IPS DF 4.7 (cell line): ENCODE data around the gene ELK4.

Experiments
- DNase-seq: peaks from one replicate; pipeline ENCODE4 v3.0.0-alpha.2; 2013; ENCODE audit warnings: low spot score; ENCODE audit errors: extremely low read depth

Gene ELK4

DNA sequence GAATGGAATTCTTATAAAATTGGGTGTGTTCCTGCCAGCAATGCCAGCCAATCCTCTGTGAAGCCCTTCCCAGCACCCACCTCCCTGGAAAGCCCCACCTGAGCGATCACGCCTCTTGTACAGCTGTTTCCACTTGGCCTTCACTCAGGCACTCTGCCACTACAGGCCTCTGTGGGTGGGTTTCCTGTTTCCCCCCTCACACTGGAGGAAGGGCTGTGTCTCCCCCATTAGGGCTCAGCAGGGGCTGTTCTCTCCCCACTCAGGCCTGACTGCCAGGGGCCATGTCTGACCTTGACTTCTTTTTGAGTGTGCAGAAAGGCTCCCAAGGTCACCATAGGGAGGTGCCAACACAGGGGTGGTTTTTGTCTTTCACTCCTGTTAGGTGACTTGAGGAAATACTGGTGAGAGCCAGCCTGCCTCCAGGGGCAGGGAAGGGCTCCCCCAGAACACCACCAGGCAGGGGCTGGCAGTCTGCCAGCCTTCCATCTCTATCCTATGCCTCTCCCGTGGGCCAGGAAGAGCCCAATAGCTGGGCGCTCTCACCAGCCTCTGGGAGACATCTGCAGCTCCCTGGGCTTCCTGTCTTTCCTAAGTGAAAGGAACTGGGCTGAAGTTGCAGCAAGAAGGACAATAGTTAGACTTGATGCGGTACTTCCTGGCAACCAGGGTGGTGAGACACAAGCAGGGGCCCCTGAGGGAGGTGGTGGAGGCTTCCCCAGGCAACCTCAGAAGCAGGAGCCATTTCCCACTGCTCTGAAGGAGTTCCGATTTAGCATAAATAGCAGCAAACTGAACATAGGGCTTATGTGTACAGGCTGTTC is 49.1 kb downstream of the ELK4 start:
- no peak for DNase-seq

DNA sequence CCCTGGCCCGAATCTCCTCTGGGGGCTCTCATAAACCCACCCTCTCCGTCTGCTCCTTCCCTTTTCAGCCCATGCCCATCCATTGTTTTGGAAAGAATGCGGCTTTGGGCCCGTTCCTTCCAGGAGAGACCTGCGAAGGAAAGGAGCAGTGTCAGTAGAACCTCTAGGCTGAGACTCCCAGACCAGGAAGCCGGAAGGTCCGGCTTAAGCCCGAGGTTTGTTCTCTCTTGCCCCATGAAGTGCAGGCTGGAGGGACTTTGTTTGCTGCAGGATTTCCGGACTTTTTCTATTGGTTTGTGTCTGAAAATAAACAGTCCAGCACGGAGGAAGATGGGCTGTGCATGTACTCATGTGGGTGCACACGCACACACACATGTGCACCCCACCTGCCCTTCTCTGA is 49.8 kb downstream of the ELK4 start:
- no peak for DNase-seq

DNA sequence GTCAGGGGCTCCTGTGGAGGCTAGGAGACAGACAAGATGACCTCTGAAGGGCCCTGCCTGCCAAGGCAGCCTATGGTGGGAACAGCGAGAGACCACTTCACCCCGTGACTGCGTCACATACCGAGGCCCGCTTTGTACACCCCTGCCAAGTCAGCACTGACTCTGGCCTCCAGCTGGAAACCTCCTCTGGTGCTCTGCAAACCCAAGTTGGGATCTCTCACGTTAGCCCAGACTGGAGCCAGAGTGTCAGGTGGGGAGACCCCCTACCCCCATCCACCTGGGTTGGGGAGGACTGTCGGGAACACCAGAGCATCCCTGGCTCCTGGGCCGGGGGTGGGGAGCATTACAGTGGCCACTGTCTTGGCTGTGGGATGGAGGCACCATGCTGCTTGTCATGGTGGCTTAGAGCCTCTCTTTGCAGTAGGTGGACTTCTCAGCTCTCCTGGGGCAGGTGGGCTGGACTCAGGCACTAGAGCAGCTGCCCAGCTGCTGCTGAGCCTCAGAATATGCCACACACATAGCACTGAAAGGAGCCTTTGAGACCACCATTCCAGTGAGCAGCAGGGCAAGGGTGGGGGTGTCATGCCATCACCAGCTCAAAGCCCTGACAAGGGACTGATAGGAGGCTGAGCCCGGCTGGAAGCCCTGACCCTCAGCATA is 50.4 kb downstream of the ELK4 start:
- no peak for DNase-seq

- DNase-seq = no peak
Measured at GRCh38 chr1:205580923-205581180, 51.0 kb downstream of the ELK4 start.

DNA sequence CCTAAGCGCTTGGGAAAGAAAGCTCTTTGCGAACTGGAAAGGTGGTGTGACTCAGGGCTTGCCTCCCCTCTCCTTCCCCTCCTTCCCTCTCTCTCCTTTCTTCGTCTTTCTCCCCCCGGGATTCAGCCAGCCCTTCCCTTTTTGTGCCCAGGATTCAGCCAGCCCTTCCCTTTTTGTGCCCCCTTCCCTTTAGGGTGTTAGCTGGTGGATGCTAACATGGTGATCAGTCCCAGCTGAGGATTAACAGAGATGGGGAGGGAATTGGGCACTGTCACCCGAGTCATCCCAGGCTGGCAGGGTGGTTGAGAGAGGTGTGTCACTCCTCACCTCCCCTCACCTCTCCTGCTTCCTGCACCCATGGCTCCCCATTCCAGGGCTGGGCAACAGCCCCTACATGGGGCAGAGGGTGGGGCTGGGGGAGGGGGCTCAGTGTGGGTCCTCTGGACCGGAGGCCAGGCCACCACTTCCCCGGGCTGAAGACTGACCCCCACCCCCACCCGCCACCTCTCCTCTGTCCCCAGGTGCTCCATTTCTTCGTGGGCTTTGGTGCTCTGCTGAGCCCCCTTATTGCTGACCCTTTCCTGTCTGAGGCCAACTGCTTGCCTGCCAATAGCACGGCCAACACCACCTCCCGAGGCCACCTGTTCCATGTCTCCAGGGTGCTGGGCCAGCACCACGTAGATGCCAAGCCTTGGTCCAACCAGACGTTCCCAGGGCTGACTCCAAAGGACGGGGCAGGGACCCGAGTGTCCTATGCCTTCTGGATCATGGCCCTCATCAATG is 51.5 kb downstream of the ELK4 start:
- DNase-seq = no peak

DNA sequence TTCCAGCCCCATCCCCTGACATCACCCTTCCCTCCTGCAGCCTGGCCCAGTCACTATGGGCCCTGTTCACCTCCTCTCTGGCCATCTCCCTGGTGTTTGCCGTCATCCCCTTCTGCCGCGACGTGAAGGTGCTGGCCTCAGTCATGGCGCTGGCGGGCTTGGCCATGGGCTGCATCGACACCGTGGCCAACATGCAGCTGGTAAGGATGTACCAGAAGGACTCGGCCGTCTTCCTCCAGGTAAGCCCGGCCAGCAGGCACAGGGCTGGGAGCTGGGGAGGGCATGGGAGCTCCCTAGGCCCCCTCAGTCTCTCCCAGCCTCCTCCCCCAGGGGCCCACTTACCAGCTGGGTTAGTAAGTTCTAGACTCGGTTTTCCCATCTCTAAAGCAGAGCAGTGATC is 52.1 kb downstream of the ELK4 start:
- DNase-seq = no peak

GRCh38 chr1:205578780-205579571 is 52.8 kb downstream of the ELK4 start:
- DNase-seq = no peak

DNA sequence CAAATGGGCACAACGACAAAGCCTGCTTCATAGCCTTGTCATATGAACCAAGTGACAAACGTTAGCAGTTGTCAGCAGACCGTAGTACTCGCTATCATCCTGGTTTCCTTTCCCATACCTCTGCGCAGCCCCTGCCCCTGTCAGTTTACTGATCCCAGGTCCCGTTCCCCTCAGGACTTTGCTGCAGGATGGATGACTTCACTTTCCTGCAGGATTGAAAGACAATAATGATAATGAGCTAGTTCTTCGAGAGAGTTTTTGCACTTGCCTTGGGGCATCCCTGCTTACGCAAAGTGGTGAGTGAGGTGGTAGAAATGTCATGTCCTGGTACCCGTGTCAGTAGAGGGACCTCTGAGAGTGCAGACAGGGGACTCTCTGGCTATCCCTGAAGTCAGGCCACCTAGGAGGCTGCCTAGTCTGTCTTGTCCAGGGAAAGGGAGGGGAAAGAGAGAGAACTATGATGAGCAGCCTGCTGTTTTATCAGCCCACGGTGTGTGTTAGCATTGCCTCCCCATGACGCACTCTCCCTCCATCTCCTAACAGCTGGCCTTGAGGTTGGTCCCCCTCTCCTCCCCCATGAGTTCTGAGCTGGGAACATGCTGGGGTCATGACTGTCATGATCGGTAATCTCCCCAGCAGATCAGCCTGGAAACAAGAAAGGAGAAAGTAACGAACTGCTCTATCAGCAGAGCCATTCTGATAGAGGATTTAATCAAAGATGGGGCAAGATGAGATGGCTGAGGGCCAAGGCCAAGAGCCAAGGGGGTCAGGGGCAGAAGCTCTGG is 53.7 kb downstream of the ELK4 start:
- DNase-seq = no peak

DNA sequence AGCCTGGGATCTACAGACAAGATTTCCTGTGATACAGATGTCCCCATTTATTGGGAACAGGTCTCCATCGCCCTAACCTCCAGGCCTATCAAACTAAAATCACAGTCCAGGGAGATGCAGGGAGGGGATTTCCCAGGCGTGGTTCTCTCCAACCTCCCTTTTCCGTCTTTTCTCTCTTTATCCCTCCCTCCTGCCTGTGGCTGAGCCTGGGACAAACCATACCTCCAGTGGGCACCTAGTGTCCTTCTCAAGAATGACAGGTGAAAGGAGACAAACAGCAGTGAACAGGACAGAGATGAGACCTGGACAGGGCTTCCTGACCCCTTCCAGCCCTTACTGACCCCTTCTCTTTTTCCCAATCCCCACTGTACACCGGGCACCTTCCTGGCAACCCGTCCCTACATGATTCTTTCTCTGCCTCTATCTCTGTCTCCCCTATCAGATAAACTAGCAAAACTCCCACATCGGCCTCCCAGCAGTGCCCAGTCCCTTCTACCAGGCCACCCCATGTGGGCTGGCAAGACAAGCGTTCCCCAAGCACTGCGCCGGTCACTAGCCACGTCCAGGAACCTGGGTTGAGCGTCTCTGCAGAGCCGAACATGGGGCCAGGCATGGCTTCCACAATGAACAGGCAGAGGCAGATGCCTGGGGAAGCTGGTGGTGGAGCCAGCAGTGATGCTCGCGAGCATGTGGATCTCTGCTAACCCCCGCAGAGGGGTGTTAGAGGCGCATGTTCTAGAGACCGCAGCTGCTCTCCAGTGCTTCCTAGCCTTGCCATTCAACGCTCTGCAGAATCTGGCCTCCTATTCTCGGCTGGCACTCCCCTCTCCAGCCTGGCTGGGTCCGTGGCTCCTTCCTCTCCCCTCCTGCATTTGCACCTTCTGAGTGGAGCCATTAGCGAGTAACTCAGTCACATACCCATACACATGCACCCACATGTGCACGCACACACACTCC is 54.7 kb downstream of the ELK4 start:
- DNase-seq = no peak

GRCh38 chr1:205576011-205576410 is 55.8 kb downstream of the ELK4 start:
- no peak for DNase-seq

GRCh38 chr1:205575294-205575885 is 56.4 kb downstream of the ELK4 start:
- no peak for DNase-seq

GRCh38 chr1:205572421-205572820 is 59.4 kb downstream of the ELK4 start:
- DNase-seq = no peak

- DNase-seq = no peak
Measured at GRCh38 chr1:205571747-205572146, 60.1 kb downstream of the ELK4 start.

DNA sequence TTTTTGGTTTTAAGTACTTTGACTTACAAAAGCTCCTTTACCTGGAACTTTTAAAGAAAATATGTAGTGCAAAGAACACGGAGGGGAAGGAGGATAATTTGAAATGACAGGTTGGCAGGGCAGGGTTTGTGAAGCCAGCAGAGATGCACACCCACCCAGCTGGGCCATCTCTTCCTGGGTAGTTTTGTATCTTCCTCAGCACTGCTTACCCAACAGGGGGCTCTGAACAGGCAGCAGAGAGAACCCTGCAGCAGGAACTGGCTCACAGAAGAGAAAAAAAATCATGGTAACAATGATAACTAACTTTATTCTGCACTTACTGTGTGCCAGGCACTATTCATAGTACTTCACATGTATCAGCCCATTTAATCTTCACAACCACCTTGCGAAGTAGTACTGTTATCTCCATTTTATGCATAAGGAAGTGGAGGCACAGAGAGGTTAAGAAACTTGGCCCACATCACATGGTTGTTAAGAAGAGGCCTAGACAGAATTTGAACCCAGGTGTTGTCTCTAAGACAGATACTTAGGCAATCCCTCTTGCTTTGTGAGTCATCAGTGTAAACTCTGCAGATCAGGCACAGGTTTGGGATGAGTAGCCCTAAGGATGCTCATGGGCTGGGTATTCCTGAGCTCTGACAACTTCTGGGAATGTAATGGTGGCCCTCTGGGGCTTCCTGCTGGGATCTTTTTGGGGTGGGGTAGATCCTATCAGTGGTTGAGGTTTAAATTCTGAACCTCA is 60.8 kb downstream of the ELK4 start:
- DNase-seq = no peak

DNA sequence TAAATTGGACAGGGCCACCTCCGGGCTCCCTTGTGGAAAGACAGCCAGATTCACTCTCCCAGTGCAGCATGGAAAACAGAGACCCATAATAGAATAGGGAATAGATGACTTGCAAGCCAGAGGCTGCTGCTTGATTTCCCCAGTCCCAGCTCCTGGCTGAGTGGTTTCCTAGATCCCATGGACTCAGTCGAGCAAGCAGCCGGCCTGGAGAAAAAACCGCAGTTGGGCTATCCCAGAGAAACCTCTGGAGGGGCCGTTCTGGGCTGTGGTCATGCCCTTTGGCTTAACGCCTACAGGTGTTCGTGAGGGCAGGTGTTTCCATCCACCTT is 61.7 kb downstream of the ELK4 start:
- DNase-seq = no peak

DNA sequence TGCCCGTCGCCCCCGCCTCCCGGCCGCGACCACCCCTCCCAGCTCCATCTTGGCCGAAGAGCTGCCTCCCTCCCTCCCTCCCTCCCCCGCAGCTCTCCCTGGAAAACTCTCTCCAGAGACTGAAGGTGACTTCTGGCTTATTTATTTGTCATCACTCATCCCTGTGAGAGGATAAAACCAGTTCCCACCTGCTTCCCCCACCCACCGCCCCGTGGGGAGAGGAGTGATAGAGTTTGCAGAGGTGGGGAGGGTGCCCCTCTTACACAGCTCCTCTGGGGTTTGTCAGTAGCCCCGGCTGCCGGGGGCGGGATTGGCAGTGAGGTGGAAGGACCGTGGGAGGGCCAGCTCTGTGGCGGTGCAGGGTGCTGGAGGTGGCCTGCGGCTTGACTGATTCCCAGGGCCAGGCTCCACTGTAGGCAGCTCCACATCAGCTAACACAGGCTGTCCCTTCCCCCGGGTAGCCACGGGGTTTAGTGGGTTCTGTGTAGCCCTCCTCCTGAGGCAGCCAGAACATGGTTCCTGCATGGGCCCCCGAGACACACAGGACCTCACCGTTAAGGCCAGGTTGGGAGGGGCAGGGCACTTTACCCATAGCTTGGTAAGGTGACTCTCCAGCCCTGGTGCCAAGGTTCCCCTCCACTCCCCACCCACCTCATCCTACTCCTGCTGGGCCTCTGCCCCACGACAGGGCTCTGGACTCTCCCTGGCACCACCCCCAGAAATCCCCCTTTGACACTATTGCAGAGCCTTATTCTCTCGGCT is 62.2 kb downstream of the ELK4 start:
- DNase-seq = no peak

- DNase-seq = no peak
Measured at GRCh38 chr1:205568469-205569361, 63.1 kb downstream of the ELK4 start.
